NCI-H146 (cell line): ENCODE measurements around the gene PTPRM.

Source experiments
- DNase-seq: peaks from one replicate; lab custom pipeline; 2025; lab: John Stamatoyannopoulos, UW

PTPRM gene

GRCh38 chr18:8328126-8328525 lies 761.0 kb downstream of the PTPRM start:
- DNase-seq = no peak

DNA sequence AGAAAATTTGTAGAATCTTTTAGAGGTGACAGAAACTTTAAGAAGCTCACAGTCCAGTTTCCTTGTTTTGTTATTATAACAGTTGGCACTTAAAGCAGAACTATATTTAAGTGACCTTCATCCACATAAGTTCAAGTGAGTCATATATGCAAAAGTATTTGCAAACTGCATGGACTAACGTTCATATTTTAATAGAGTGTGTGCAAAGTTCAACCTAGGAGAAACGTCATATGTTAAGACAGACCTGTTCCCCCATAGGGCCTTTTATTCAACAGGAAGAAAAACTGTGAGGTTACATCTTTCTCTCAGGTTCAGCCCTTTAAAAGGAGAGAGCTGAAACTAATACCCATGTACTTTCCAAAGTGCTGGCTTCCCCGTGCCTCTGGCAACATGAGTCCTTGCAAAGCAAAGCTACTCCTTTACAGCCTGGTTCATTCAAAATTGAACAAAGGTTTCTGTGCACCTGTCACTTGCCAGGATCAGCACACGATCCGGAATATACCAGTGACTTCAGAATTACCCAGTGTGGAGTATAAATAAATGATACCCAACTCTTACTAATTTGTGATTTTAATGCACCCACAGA lies 762.2 kb downstream of the PTPRM start:
- DNase-seq = peak; percentile 47

GRCh38 chr18:8330575-8330974 lies 763.5 kb downstream of the PTPRM start:
- no peak for DNase-seq

GRCh38 chr18:8332286-8332685 lies 765.2 kb downstream of the PTPRM start:
- DNase-seq = no peak

DNA sequence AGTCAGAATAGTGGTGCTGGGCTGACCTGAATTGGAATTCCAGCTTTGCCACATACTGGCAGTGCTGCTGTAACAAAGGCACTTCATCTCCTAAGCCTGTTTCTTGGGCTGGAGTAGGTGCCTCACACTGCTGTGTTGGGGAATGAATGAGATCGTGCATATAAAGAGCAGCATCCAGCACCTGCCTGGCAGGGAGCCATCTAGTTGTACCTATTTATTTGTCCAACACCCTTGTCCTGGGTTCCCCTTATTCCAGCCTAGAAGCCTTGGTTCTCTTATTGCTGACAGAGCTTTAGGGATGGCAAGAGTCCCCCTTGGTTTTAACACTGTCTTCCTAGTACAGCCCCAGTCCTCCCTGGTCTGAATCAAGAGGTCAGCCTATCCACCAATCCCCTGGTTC lies 766.8 kb downstream of the PTPRM start:
- peak; percentile 54 for DNase-seq

- DNase-seq = no peak
Observed at GRCh38 chr18:8337211-8337610, 770.1 kb downstream of the PTPRM start.

GRCh38 chr18:8339210-8339609 lies 772.1 kb downstream of the PTPRM start:
- DNase-seq = no peak

DNA sequence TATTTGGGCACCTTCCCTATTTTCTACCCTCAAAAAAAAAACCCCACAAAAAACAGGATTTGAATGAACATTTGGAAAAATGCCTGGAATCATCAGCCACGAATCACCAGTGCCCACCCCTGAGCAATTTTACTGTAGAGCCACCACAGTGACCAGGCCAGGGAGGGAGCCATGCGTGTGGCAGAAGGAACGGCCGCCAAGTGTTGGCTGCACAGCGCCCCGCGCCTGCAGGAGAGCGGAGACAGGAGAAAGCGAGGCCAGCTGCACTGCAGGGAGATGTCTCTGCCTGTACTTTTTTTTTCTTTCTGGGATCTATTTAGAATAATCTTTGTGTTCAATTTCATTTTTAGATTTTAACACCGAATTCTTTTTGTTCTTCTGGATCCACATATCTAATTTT lies 772.8 kb downstream of the PTPRM start:
- DNase-seq = no peak

DNA sequence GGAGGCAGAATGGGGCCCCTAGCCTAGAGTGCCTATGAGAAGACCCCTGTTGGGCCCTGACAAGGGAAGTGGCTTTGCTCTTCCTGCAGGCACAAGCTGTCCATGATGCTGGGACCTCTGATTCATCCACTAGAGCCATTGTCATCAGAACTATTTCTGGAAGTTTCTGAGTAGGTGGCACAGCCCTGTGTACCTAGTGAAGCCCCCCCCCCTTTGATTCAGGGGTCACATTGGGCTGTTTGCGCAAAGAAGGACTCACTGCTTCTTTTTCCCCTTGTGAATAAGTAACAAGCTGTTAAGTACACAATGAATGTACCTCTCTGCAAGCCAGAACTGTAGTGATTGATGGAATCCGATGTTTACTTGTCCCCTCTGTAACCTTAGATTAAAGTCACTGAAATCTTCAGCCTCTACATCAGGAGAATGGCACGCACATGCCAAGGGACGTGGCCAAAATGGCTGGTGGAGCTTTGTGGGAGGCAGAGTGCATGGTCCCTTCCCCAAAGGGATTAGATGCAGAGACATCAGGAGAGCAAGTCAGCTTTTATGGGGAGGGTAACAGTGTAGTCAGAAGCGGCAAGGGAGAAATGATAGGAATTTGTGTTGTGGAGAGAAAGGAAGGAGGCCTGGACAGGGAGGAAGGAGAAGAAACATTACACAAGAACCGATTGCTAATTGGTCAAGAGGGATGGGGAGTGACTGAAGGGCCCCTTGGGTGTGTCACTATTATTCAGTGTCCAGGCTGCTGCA lies 774.5 kb downstream of the PTPRM start:
- DNase-seq = no peak

- peak; percentile 100 for DNase-seq
Observed at GRCh38 chr18:8348051-8348720, 781.1 kb downstream of the PTPRM start.

- DNase-seq = peak; percentile 12
Observed at GRCh38 chr18:8349608-8350323, 782.6 kb downstream of the PTPRM start.

GRCh38 chr18:8350628-8351027 lies 783.5 kb downstream of the PTPRM start:
- no peak for DNase-seq

DNA sequence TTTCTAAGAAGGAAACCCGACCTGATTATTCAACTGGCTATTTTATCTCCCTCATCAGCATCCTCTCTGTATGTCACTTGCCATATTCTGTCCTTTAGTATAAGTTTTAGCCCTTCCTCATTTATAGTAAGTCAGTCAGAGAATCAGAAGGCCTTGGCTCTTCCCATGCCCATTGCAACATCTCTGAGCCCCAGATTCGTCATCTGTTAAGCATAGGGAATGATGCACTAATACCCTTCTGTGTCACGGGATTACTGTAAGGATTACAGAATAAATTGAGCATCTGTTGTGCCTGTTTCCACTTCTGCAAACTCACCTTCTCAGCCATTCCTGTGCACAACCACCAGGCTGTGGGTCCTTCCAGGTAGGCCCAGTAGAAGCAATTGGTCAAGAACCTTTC lies 784.0 kb downstream of the PTPRM start:
- DNase-seq = no peak

DNA sequence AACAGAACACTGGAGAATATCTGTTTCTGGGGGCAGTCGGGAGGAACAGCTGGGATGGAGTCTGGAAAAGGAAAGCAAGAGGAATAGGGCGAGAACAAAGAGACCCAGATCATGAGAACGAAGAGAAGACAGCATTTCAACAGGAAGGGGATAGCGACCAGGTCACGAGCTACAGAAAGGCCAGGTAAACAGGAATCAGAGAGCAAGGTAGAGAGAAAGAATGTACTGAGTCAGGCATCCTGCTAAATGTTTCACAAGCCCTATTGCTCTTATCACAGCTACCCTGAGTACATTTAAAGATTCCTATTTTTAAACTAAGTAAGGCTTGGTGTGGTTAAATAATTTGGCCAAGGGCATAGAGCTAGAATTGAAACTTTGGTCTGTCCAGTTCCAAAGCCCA lies 787.2 kb downstream of the PTPRM start:
- no peak for DNase-seq

- no peak for DNase-seq
Observed at GRCh38 chr18:8356001-8356400, 788.9 kb downstream of the PTPRM start.

DNA sequence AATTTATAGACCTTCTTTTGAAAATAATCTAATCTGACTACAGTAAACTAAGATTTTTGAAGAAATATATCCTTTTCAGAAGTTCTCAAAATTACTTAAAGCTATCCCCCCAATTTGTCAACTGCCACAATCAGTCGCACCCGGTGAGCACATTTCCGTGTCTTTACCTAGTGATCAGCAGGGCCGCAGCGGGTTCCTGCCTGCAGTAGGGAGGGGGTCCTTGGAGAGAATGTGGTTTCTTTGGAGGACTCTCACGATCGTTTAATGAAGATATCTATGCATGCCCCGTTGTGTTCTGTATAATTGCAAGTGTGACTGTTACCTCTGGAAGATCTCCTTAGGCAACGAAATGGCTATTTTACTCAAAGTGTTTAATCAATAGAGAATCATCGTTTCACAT lies 790.2 kb downstream of the PTPRM start:
- peak; percentile 15 for DNase-seq

GRCh38 chr18:8358033-8358765 lies 791.1 kb downstream of the PTPRM start:
- DNase-seq = no peak

DNA sequence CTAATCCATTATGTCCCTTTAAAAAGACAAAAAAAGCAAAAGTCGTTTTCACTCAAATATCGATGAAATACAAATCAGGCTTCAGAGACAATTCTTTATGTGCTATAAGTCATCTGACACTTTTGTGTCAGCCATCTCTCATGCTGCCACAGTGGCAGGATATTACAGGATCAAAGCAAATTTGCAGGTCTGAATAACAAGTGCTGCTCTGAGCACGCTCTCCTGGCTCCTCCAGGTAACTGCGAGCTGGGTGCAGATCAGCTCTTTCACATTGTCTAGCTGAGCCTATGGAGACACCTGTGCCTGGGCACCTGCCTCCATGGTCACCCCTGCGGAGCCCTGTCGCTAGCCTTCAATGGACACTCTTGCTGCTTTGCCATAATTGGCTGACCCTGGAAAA lies 792.0 kb downstream of the PTPRM start:
- DNase-seq = peak; percentile 73

DNA sequence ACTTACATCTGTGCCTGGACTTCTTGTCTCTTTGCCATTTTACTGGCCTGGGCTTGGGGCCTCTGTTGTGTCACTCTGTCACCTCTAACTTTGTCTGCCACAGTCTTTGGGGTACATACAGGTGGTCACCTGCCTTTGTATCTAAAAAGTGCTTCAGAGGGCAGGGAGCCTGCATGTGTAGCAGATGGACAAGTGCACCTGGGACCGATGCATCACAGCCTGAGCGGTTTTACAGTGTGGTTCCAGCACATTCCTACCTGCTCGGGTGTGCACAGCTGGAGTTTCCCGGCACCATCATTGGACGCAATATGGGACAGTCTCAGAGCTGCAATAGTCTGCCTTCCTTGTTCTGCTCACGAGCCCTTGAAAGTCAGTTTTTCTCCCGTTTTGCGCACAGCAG lies 792.4 kb downstream of the PTPRM start:
- no peak for DNase-seq

- DNase-seq = peak; percentile 15
Observed at GRCh38 chr18:8361941-8362471, 794.9 kb downstream of the PTPRM start.

DNA sequence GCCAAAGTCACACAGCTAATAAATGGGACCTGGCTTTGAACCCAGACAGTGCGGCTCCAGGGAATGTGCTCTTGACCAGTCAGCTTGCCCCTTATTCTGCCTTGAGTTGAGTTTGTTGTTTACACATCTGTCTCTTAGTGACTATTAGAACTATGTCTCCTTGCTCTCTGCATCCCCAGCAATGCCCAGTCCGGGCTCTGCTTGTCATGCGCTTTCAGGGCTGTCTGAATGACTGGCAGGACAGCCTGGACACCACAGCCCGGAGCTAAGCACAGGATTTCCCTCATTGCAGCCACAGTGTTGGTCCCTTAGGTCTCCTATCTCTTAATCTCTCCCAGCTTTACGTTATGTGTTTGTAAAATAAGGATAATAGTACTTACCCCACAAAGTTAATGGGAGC lies 795.7 kb downstream of the PTPRM start:
- DNase-seq = no peak

DNA sequence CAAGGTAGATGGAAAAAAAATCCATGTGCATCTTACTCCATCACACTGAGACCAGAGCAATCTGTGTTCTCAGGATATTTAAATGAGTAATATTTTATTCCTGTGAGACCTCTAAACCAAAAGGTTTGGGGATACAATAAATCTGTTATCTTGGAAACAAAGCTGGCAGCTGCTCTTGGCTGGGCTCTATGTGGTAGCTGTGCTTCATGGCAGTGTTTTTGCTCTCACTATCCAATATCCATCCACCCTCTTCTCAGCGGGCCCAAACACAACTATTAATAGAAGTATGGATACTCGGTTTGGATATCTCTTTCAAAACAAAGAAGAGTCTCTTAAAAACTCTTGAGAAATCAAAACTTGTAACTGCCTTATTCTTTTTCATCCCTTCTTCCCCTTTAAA lies 797.3 kb downstream of the PTPRM start:
- DNase-seq = no peak
